ENCODE data around the gene REPS2.

The REPS2 gene

DNA sequence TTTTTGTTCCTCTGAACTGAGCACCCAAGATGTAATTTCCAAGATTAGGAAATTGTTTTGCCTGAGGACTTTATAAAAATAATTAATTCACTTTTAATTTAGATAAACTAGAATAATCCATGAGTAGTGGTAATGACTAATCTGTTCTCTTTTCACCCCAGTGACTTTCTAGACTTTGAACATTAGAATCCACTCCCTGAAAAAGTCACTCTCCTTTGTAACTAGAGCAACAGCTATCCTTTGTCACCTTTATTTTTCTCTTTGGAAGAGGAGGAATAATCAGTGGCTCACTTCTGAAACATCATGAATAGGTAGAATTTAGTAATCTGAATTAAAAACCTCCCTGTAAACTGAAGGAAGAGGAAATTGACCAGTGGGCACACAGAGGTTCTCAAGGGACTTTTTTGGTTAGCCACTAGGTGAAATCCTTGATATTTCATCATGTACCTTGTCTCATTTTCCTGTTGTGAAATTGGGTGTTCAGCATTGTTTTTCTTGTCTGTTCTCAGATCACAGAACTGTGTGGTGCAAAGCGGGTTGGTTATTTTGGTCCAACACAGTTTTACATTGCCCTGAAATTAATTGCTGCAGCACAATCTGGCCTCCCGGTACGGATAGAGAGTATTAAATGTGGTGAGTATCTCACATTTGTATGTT lies 59.4 kb downstream of the REPS2 start:
- no peak for DNase-seq (ENCODE audit: low read depth)

DNA sequence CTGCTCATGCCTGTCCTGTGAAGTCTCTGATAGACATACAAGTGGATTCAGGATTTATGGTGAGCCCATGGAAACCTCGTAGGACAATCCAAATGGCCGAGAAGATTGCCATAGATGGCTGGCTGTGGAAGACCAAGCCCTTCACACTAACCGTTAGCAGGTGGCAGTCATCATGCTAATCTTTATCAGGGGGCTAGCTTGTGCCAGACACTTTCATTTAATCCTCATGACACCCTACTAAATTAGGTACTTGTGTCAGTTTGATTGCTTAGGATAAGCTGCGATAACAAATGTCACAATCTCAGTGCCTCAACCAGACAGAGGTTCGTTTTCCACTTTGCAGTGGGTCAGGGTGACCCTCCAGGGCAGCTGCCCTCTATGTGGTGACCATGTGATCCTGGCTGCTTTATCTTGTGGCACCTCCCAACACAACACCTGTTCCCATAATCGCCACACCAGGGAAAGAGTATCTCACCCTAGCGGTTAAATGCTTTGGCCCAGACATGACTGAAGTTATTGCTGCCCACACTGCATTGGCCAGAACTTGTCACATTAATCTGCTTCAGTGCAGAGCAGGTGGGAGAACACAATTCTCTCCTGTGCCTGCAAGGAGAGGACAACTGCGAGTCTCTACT lies 60.8 kb downstream of the REPS2 start:
- DNase-seq (ENCODE audit: low read depth) = no peak

DNA sequence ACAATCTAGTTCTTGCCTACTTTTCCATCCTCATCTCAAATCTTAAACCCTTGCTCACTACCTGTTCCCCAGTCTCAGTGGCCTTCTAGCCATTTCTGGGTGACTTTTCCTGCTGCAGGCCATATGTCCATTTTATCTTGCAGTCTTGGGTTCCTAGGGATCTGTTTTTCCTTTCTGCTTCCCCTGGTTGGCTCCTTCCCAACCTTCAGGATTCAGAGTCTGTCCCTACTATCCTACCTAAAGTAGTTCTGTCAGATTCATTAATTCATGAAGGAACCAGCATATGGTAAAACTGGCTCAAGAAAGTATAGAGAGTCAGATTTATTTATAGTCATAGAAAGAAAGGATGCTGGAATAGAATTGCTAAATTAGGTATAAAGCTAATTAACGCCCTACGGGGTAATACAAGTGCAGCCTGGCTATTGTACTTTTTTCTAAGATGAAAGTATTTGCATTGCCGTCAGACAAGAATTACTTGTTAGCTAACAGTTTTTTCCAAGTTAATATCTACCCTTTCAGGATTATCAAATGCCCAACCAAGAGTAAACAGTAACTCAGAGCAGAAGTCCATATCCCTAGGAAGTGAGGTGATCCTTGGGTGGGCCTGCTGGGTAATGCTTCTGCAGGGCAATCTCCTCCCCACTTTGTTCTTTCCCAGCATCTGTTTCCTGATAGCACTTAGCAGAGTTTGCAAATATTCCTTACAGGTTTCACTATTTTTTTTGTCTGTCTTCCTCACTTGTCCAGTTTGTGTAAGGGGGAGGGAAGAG lies 63.6 kb downstream of the REPS2 start:
- DNase-seq (ENCODE audit: low read depth) = no peak

DNA sequence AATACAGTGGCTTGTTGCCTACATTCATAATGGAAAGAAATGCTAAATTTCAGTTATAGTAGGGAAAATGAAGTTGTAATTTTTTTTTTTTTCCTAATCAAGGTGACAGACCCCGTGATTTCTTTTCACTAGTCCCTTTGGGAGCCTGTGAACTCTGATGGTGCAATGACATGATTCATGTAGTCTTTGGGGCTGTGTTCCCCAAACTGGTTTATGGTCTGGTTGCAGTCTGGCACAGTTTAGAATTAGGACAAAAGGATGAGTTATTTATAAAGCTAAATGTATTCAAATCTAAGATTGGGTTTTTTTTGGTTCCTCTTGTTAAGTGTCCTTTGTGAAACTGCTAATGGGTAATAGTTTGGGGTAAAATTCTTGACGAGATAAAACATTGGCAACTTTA lies 66.0 kb downstream of the REPS2 start:
- DNase-seq (ENCODE audit: low read depth) = no peak

DNA sequence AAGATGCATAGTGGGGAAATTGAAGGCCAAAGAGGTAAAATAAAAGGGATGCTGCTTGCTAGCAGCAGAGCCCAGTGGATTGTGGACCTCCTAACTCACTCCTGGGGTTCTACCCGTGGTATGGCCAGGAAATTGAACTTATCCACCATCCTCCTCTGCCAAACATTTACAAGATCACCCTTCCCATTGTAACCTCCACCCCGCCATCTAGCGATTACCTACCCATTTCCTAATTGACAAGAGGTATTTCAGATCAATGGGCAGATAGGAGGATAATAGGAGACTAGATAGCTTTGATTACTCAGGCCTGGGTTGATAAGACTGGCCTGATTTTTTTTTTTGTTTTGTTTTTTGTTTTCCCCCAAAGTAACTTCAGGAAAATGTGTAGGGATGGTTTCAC lies 67.8 kb downstream of the REPS2 start:
- DNase-seq (ENCODE audit: low read depth) = no peak

DNA sequence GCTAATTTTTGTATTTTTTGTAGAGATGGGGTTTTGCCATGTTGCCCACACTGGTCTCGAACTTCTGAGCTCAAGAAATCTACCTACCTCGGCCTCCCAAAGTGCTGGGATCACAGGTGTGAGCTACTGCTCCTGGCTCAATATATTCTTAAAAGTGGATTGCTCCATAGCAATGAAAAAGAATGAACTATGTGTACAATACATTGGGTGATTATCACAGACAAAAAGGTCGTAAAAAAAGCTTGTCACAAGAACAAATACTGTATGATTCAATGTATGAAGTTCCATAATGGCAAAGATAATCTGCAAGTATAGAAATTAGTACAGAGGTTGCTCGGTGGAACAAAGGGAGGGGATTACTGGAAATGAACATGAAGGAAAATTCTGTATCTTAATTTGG lies 70.7 kb downstream of the REPS2 start:
- no peak for DNase-seq (ENCODE audit: low read depth)

DNA sequence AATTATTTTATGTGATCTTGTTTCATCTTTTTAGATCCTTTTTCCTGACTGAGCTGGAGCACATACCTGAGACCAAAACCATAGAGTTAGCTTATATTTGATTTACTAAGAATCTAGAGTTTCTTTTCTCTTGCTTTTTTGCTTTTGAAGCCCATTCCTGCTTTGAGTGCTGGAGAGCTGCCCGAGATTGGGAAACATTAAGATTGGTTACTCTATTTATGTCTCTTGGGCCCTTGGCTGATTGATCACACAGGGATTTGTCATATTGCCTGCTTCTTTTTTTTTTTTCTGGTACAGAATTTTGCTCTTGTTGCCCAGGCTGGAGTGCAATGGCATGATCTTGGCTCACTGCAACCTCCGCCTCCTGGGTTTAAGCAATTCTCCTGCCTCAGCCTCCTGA lies 73.9 kb downstream of the REPS2 start:
- no peak for DNase-seq (ENCODE audit: low read depth)

DNA sequence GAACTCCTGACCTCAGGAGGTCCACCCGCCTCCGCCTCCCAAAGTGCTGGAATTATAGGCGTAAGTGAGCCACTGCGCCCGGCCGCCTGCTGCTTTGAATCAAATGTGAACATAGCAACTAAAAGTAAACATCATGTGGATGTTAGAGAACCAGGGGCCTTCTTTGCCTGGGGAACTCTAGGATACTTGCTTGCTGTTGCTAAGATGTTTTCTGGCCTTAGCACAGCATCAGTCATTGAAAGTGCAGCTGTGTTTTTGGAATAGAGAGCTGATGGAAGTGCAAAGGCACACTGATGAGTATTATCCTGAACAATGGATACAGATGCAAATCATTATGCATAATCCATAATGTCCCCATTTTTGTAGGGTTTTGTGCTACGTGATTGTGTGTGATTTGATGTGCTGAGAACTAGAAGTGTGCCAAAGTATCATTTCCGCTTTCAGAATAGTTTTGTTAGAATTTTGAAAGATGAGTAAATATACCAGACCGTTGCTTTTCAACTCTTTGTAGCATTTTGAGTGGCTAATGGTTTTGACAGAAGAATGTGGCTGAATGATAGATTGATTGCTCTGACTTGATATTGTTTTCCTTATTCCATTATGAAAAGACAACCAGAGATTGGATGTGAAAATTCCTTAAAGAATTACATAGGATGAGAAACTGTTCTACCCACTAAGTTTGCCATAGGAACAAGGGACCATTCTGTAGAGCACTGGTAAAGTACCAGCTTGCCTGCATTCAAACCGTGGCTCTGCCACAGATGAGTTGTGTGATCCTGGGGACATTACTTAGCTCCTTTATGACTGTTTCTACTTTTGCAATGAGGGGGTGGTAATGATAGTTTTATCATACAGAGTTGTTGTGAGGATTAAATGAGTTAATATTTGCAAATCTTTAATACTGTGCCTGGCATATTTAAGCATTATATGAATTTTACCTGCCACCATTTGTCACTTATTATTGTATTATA lies 74.7 kb downstream of the REPS2 start:
- DNase-seq (ENCODE audit: low read depth) = no peak

DNA sequence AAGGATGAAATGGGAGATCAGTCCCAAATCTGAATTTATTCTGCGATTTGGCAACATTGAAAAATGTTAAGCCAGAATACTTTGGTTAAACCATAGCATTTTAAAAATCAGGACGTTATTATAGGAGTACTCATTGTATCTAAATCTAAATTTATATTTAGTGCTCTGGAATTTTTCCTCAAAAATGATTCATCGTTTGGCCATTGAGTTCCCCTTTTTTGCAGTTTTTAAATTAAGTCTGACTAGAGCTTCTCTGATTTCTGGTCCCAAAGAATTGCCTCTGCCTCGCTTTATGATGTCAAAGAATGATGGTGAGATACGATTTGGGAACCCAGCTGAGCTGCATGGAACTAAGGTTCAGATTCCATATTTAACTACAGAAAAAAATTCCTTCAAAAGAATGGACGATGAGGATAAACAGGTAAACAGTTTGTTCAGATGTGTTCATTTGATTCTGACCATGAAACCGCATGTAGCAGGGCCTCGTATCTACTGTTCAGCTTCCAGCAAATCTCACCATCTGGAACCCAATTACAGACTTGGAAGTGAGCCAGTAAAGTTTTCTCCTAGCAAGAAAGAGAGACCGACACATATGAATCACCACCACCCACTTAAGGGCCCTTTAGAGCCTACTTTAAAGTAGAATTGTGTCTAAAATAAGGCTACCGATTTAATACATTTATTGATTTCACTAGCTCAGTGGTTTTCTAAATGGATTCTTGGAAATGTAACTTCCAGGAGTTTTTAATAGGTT lies 75.6 kb downstream of the REPS2 start:
- no peak for DNase-seq (ENCODE audit: low read depth)

DNA sequence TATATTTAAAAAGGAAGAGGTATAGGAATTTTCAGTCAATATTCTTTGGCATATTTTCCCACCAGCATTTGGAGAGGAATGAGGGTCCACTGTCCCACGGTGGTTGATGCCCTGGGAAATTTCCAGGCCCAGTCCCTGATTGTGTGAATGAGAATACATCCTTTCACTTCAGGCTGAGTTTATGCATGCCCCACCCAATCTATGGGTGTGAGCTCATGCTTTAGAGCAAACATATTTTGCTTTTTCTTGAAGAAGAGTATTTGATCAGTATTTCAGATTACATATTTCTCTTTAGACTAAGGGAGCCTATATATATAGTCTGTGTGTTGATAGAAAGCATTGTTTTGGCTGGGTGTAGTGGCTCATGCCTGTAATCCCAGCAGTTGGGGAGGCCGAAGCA lies 77.2 kb downstream of the REPS2 start:
- DNase-seq (ENCODE audit: low read depth) = no peak

DNA sequence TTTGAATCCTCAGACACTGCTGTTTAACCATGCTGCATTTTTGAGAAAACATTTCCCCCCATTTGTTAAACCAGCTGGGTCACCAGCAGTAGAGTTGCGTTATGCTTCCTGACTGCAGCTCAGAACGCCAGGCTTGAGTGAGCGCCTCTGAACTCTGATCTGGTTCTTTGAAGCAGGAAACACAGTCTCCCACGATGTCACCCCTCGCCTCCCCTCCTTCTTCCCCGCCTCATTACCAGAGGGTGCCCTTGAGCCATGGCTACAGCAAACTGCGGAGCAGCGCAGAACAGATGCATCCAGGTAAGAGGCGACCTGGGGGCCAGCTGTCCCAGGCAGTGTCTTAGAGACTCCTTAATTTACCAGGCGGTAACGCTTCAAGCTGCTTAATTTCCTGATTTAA lies 78.4 kb downstream of the REPS2 start:
- no peak for DNase-seq (ENCODE audit: low read depth)

DNA sequence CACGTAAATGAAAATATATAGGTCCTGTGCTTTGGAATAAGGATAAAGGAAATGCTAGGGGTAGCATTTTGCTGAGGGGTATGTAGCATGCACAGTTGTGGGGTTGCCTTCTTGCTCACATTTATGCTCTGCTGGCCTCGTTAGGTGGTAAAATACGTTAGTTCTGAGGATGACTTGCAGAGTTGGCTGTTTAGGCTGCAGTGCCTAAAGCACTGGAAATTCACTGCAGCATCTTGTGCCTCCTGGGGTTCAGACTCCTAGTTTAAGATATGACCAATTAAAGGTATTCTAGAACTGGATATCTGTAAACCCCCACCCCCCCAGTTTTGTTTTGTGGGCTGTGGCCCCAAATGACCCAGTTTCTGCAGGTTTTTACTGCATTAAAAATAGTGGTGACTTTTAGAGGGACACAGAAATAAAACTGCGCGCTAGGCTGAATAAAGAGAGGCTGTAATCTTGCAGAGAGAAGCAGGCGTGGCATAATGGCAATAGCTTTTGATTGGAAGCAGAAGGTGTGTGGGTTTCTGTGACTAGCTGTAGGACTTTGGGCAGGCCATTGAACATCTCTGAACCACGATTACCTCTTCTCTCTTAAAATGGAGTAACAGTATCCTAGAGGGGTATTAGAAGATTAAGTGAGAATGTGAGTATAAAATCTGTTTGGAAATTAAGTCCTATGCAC lies 79.3 kb downstream of the REPS2 start:
- DNase-seq (ENCODE audit: low read depth) = no peak

DNA sequence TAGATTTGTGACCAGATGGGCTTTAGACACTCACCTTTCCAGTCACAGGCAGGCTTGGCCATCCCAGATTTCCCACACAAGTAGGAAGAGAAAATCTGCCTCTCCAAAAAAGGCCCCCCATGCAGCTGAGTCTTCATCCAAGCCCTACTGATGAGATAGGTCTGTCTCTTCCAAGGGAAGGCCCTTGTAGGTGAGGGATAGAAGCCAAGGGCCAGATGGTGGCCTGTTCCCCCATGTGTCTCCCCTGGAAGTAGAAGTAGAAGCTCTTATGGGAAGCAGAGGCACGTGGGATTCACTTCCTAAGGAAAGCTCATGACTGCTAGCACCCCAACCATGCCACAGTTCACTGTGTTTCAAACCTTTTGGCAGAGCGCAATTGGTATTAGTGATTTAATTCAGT lies 81.5 kb downstream of the REPS2 start:
- DNase-seq (ENCODE audit: low read depth) = no peak

DNA sequence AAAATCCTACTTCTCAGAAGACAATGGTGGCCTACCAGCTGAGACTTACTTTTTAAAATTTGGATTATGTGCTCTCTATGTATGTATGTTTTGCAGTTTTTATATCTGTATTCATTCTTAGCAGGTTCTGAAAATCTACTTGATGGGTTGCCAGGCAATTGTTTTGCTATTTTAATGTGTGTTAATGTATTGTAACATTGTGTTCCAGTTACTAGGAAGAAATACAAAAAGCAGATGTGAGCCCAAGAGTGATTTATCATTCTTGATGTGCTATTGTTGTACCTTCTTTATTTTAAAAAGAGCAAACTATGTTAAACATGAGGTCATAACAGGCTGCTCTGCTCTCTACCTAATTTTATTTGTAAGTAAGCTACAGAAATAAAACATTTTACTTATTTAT lies 81.9 kb downstream of the REPS2 start:
- DNase-seq (ENCODE audit: low read depth) = no peak

DNA sequence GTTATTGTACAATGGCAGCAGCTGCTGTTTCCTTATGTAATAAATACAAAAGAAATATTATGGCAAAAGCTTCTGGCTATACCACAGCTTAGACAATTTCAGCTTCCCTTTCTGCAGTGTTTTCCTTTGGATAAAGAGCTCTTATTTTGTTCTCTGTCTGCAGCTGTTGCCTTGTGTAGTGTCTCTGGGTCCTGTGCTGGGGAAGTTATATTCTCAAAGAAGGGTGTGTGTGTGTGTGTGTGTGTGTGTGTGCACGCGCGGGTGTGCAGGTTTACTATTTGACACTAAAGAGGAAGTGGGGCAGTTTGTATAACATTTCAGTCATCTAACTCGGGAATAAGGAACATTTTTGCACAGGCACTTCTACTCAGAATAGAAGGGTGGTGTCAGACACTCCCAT lies 83.6 kb downstream of the REPS2 start:
- DNase-seq (ENCODE audit: low read depth) = no peak

DNA sequence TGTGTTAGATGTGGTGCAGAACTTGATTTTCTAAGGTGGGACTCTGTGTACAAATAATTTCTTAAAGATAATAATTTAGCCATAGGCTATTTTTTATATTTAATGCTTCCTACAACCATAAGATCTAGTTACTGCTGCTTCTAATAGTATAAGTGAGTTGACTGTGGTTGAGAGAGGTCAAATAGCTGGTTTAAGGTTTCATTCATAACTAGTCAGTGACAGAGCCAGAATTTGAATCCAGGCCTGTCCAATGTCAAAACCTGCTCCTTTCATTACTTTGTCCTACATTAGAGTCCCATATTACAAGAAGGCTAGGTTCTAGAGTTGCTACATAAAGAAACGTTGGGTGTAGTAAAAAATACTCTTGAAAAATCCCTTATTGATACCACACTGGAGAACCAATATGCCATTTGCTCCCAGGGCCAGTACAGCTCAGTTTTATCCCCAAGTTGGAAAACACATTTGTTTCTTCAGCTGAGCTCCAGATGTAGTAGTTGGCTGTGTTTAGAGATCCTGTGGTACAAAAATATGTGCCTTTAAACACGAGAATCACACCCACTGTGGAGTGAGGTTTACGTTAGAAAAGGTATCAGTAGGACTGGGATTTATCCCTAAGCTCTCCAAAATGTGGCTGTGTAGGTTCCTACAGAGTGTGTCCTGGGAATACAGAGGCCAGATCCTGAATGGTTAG lies 84.3 kb downstream of the REPS2 start:
- DNase-seq (ENCODE audit: low read depth) = no peak

DNA sequence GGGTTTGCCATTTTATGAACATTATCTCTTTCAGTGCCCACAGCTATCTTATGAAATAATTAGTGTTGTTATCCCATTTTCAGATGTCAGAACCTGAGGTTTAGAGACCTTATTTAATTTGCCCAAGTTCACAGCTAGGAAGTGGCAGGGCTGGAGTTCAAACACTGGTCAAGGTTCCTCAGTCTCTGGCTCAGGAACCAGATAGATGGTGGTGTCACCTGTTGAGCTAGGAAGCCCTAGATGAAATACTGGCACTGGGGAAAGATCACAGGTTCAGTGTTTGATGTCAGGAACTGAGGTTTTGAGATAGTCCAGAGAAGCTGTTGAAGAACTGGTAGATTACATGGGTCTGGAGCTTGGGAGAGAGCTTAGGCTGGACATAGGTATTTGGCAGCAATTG lies 85.4 kb downstream of the REPS2 start:
- no peak for DNase-seq (ENCODE audit: low read depth)

DNA sequence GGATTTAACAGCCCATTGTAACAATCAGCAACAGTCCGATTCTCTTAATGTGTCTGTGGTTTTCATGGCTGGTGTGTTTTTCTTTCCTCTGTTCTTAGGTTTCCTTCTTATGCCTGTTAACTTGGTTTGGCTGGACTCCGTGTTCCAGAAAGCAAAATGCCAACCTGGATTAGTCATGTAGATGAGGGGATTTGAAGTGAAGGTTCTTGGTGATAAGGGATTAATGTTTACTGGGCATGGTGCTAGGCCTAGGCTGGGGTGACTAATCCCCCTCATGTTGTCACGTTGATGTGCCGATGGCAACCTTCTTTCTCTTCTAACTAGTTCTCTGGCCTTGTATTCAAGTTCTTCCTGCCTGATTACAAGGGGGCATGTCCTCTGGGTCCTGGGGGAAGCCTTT lies 85.9 kb downstream of the REPS2 start:
- no peak for DNase-seq (ENCODE audit: low read depth)

DNA sequence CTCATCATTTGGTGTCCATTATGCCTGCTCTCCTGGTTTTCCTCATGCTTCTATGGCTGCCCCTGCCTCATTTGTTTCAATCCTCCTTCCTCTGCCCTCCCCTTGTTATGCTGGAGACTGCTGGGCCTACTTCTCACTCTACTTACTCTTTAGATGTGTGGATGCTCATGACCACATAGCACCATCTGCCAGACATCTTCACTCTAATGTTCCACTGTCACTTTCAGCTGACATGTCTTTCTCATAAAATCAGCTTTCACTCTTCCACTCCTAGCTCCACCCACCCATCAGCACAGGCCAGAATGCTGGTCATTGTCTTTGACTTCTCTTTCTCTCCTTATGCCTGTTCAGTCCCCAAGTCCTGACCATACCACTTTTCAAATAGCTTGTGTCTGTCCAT lies 86.8 kb downstream of the REPS2 start:
- no peak for DNase-seq (ENCODE audit: low read depth)

DNA sequence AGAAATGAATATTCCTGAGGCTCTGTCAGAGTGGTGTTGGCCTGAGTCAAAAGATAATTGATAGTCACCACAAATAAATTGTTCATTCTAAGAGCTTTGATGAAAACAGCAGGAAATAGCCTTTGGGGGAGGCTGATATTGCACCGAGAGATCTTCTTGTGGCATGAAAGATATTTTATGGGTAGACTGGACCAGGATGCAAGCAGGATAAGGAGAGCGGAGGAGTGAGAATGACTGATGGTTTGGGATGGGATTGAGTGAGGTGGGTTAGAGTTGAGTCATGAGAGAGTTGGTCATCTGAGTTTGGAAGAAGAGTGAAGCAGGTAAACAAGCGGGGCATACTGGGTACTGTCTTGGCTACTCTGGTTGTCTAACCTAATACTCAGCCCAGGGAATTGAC lies 88.7 kb downstream of the REPS2 start:
- no peak for DNase-seq (ENCODE audit: low read depth)

Measured in activated T-helper 1 cell treated with Interleukin-2 at 50 U/mL for 16 hours (primary cell).